Esophagus muscularis mucosa (tissue), 4 donors: ENCODE results near the gene ATF5.

Experiments
- CTCF ChIP-seq, 3 experiments: fragments of 200-600 bp in 2 of 3; fragments of 450-650 bp in 1 of 3; sonication (generic) in 2 of 3; IDR thresholded peaks; one replicate each; pipeline ENCODE4 v1.5.1; 2017 to 2019; ENCODE audit warnings: antibody characterized with exemption in 3 of 3, mild to moderate bottlenecking in 2 of 3, moderate library complexity in 1 of 3
- EP300 ChIP-seq: sonication (generic); formaldehyde crosslinking; IDR thresholded peaks from one replicate; pipeline ENCODE4 v1.6.1; 2017; ENCODE audit warnings: antibody characterized with exemption
- POLR2AphosphoS5 ChIP-seq, 2 donors: sonication (generic); formaldehyde crosslinking; IDR thresholded peaks; one replicate each; pipeline ENCODE4 v1.6.1; 2017; ENCODE audit warnings: antibody characterized with exemption in 2 of 2

DNA sequence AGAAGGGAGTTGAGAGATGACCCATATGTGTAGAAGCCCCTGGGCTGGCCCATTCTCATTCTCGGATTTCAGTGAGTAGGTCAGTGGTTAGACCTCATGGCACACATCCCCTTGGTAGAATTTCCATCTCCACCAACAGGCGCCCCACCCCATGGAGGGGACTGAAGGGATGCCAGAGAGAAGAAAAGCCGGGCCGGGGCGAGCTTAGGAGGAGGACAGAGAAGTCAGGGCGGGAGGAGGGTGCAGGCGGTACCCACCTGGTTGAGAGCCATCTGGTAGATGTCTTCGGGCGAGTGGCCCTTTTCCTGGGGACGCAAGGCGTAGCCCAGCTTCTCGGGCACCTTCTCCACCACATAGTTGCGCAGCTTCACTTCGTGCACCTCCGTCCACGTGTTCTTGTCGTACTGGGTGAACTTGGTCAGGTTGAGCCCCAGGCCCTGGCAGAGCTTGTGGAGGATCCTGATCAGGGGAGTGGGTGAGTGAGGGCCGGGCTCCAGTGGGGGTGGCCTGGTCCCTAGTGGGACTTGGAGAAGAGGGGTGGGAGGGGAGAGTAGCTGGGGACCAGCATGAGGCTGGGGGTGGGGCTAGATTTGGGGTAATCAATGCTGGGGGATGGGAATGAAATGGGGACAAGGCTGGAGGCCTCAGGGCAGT, 34.9 kb upstream of the ATF5 start:
- TF ChIP-seq CTCF (IDR thresholded peaks at IDR 0.05), result no peak
- no peak for TF ChIP-seq POLR2AphosphoS5 (IDR thresholded peaks at IDR 0.05)
- no peak for TF ChIP-seq EP300
